H9 (cell line): ENCODE results near the gene TSPAN11. TPM values are rescaled to one million over a fixed set of nuclear protein-coding genes. Genes with fewer than 3 reads are reported as not detected.

Experiments used
- DNase-seq: peaks from one replicate; pipeline ENCODE4 v3.0.0-alpha.2; 2017
- H2AFZ ChIP-seq: one replicate; pipeline ENCODE4 v1.6.1; 2013; ENCODE audit warnings: mild to moderate bottlenecking, low read length, control low read depth, moderate library complexity
- H2AK5ac ChIP-seq: 2 replicates; pipeline ENCODE4 v1.6.1; 2013; ENCODE audit warnings: low read length, control low read depth, mixed read lengths; ENCODE audit not compliant: insufficient read length
- H2BK120ac ChIP-seq: one replicate; pipeline ENCODE4 v1.6.1; 2013; ENCODE audit warnings: low read depth, mild to moderate bottlenecking, low read length, control low read depth, inconsistent platforms; ENCODE audit not compliant: poor library complexity, severe bottlenecking
- H2BK12ac ChIP-seq: 2 replicates; pipeline ENCODE4 v1.6.1; 2013; ENCODE audit warnings: low read length, control low read depth, mixed read lengths, low read depth; ENCODE audit not compliant: insufficient read length
- H2BK15ac ChIP-seq: 2 replicates; pipeline ENCODE4 v1.6.1; 2013; ENCODE audit warnings: low read depth, low read length, control low read depth
- H2BK20ac ChIP-seq: one replicate; pipeline ENCODE4 v1.6.1; 2013; ENCODE audit warnings: low read depth, mild to moderate bottlenecking, low read length, control low read depth, inconsistent platforms; ENCODE audit not compliant: poor library complexity, severe bottlenecking
- H2BK5ac ChIP-seq: 2 replicates; pipeline ENCODE4 v1.6.1; 2013; ENCODE audit warnings: low read length, control low read depth, mixed read lengths; ENCODE audit not compliant: insufficient read length
- H3K14ac ChIP-seq: 2 replicates; pipeline ENCODE4 v1.6.1; 2013; ENCODE audit warnings: low read length, control low read depth; ENCODE audit not compliant: insufficient read depth
- H3K18ac ChIP-seq: 2 replicates; pipeline ENCODE4 v1.6.1; 2013; ENCODE audit warnings: low read depth, mild to moderate bottlenecking, mixed read lengths, low read length, control low read depth; ENCODE audit not compliant: insufficient read length
- H3K23ac ChIP-seq: 2 replicates; pipeline ENCODE4 v1.6.1; 2013; ENCODE audit warnings: low read length, control low read depth, mixed read lengths, low read depth; ENCODE audit not compliant: insufficient read length
- H3K23me2 ChIP-seq: 2 replicates; pipeline ENCODE4 v1.6.1; 2013; ENCODE audit warnings: low read depth, mild to moderate bottlenecking, mixed read lengths, low read length, control low read depth; ENCODE audit not compliant: insufficient read length, poor library complexity, severe bottlenecking
- H3K27ac ChIP-seq: 2 replicates; pipeline ENCODE4 v1.5.1; 2013; ENCODE audit warnings: low read length, control low read depth, mixed read lengths, low read depth; ENCODE audit not compliant: insufficient read length
- H3K27me3 ChIP-seq: 2 replicates; pipeline ENCODE4 v1.6.1; 2013; ENCODE audit warnings: low read length, control low read depth, inconsistent platforms; ENCODE audit not compliant: insufficient read depth
- H3K4ac ChIP-seq: 2 replicates; pipeline ENCODE4 v1.6.1; 2013; ENCODE audit warnings: low read depth, mild to moderate bottlenecking, control low read depth, inconsistent platforms, low read length, moderate library complexity
- H3K4me1 ChIP-seq: 2 replicates; pipeline ENCODE4 v1.6.1; 2013; ENCODE audit warnings: low read length, control low read depth, inconsistent platforms; ENCODE audit not compliant: insufficient read depth
- H3K4me2 ChIP-seq: 2 replicates; pipeline ENCODE4 v1.6.1; 2013; ENCODE audit warnings: low read length, control low read depth, mixed read lengths; ENCODE audit not compliant: insufficient read length, insufficient read depth
- H3K56ac ChIP-seq: 2 replicates; pipeline ENCODE4 v1.6.1; 2013; ENCODE audit warnings: low read depth, mild to moderate bottlenecking, mixed read lengths, low read length, control low read depth; ENCODE audit not compliant: insufficient read length
- H3K79me1 ChIP-seq: 2 replicates; pipeline ENCODE4 v1.6.1; 2013; ENCODE audit warnings: low read depth, mild to moderate bottlenecking, moderate library complexity, low read length, control low read depth, inconsistent platforms; ENCODE audit not compliant: insufficient read depth, poor library complexity, severe bottlenecking
- H3K79me2 ChIP-seq: 2 replicates; pipeline ENCODE4 v1.6.1; 2013; ENCODE audit warnings: low read length, control low read depth, inconsistent platforms; ENCODE audit not compliant: insufficient read depth
- H3K9ac ChIP-seq: 2 replicates; pipeline ENCODE4 v1.6.1; 2013; ENCODE audit warnings: low read length, control low read depth, mixed read lengths; ENCODE audit not compliant: insufficient read length; ENCODE audit errors: extremely low read depth
- H3K9me3 ChIP-seq: one replicate; pipeline ENCODE4 v1.6.1; 2013; ENCODE audit warnings: low read depth, low read length, inconsistent platforms; ENCODE audit not compliant: control insufficient read depth
- H3T11ph ChIP-seq: one replicate; pipeline ENCODE4 v1.6.1; 2013; ENCODE audit warnings: mild to moderate bottlenecking, low read length, control low read depth, inconsistent platforms
- H4K20me1 ChIP-seq: one replicate; pipeline ENCODE4 v1.6.1; 2013; ENCODE audit not compliant: control insufficient read depth, insufficient read length, insufficient read depth
- H4K5ac ChIP-seq: 2 replicates; pipeline ENCODE4 v1.6.1; 2013; ENCODE audit warnings: low read depth, mild to moderate bottlenecking, mixed read lengths, low read length, control low read depth; ENCODE audit not compliant: insufficient read length
- H4K8ac ChIP-seq: replicated peaks from 2 replicates; pipeline ENCODE4 v1.6.1; 2013; ENCODE audit warnings: low read length, control low read depth, mixed read lengths, low read depth; ENCODE audit not compliant: insufficient read length
- H4K91ac ChIP-seq: 2 replicates; pipeline ENCODE4 v1.6.1; 2013; ENCODE audit warnings: low read depth, mild to moderate bottlenecking, moderate library complexity, mixed read lengths, low read length, control low read depth; ENCODE audit not compliant: insufficient read length
- H3K27ac Mint-ChIP-seq, 3 experiments: 2 replicates in 2 of 3; 3 replicates in 1 of 3; pipeline ENCODE4 v1.8.0; 2020 to 2021; ENCODE audit warnings: mixed read lengths in 3 of 3, mild to moderate bottlenecking in 1 of 3, moderate library complexity in 1 of 3
- H3K27me3 Mint-ChIP-seq: 2 replicates; pipeline ENCODE4 v1.8.0; 2021; ENCODE audit warnings: low read depth, mild to moderate bottlenecking, moderate library complexity, mixed read lengths
- H3K36me3 Mint-ChIP-seq, 3 experiments: 2 replicates in 2 of 3; 3 replicates in 1 of 3; pipeline ENCODE4 v1.8.0; 2020 to 2021; ENCODE audit warnings: low read depth in 3 of 3, mixed read lengths in 3 of 3; ENCODE audit not compliant: insufficient read depth in 1 of 3
- H3K4me1 Mint-ChIP-seq, 2 experiments: 2 replicates each; pipeline ENCODE4 v1.8.0; 2020; ENCODE audit warnings: mixed read lengths in 2 of 2
- H3K4me3 Mint-ChIP-seq, 2 experiments: 2 replicates in 1 of 2; 3 replicates in 1 of 2; pipeline ENCODE4 v1.8.0; 2020 to 2021; ENCODE audit warnings: mild to moderate bottlenecking in 2 of 2, mixed read lengths in 2 of 2, moderate library complexity in 1 of 2
- H3K9me3 Mint-ChIP-seq, 2 experiments: 2 replicates in 1 of 2; 3 replicates in 1 of 2; pipeline ENCODE4 v1.8.0; 2020; ENCODE audit warnings: mild to moderate bottlenecking in 2 of 2, mixed read lengths in 2 of 2, moderate library complexity in 1 of 2
- WGBS: extraction: QIAGEN DNeasy Blood & Tissue Kit; methylation state at CpG from one replicate; pipeline ENCODE4 v1.1.7; 2013; ENCODE audit warnings: missing lambda C conversion rate, low lambda C conversion rate, mixed read lengths; ENCODE audit not compliant: insufficient read length; ENCODE audit errors: extremely low coverage; 5-methylcytosine and 5-hydroxymethylcytosine counted together
- total RNA-seq: library from RNA; stranded (reverse); gene quantifications from 2 replicates; pipeline ENCODE4 v1.2.1, GENCODE V29; 2021
- TF ChIP-seq, protein P1 (sequence below): fragments of 200-600 bp; sonication (generic); conservative IDR thresholded peaks from 3 replicates; pipeline ENCODE4 v1.8.0; 2021; ENCODE audit warnings: antibody characterized with exemption, mild to moderate bottlenecking

Gene TSPAN11
- total RNA-seq, 1 experiment from 2014 or later: 4.2 TPM

DNA sequence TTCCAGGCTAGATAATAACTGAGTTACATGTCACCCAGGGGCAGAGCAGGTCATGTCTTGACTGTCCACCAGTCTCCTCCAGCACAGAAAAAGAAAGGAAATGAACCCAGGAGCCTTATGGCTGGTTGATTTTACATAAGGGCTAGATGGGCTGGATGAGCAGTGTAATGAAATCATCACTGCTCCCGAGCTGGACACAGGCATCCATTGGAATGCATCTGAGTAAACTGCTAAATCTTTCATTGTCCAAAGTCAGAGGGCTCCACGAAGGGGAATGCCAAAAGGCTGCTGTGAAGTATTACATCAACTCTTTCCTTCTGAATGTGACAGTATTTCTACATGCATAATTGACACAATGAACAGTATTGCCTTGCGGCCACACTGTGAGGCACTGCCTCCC, 30.1 kb upstream of the TSPAN11 start:
- DNase-seq: no peak
- H3K9me3 Mint-ChIP-seq: peaks cover 0 to 4% of the 10 kb centered on the region in 2 experiments; a peak in 2 of 5 replicates
- no peaks in the 10 kb centered on the region for H3K9me3 ChIP-seq

More for the DNA sequence above, 30.1 kb upstream of the TSPAN11 start:
- H3K9ac ChIP-seq: no peak overlapping the region
- no peak overlapping the region for H2BK120ac ChIP-seq
- H4K20me1 ChIP-seq: no peaks in the 10 kb centered on the region
- H3K4ac ChIP-seq: no peak overlapping the region
- TF ChIP-seq, protein P1, sequence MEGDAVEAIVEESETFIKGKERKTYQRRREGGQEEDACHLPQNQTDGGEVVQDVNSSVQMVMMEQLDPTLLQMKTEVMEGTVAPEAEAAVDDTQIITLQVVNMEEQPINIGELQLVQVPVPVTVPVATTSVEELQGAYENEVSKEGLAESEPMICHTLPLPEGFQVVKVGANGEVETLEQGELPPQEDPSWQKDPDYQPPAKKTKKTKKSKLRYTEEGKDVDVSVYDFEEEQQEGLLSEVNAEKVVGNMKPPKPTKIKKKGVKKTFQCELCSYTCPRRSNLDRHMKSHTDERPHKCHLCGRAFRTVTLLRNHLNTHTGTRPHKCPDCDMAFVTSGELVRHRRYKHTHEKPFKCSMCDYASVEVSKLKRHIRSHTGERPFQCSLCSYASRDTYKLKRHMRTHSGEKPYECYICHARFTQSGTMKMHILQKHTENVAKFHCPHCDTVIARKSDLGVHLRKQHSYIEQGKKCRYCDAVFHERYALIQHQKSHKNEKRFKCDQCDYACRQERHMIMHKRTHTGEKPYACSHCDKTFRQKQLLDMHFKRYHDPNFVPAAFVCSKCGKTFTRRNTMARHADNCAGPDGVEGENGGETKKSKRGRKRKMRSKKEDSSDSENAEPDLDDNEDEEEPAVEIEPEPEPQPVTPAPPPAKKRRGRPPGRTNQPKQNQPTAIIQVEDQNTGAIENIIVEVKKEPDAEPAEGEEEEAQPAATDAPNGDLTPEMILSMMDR: no peak
- no peak overlapping the region for H4K91ac ChIP-seq
- H2BK5ac ChIP-seq: no peak overlapping the region
- H3K79me1 ChIP-seq: no peaks in the 10 kb centered on the region
- no peak overlapping the region for H3K23ac ChIP-seq
- H3K36me3 Mint-ChIP-seq: no peaks in the 10 kb centered on the region
- no peaks in the 10 kb centered on the region for H3K4me1 ChIP-seq
- no peak overlapping the region for H3K14ac ChIP-seq
- no peak overlapping the region for H3K27ac ChIP-seq
- no peak overlapping the region for H2BK20ac ChIP-seq
- H3K18ac ChIP-seq: no peak overlapping the region
- no peak overlapping the region for H2AK5ac ChIP-seq
- no peak overlapping the region for H4K8ac ChIP-seq
- no peak overlapping the region for H2BK15ac ChIP-seq
- no peaks in the 10 kb centered on the region for H3K27me3 ChIP-seq
- H3K56ac ChIP-seq: no peak overlapping the region
- H3K4me1 Mint-ChIP-seq: peaks cover 0 to 5% of the 10 kb centered on the region in 2 experiments; a peak in 1 of 4 replicates
- H3K27ac Mint-ChIP-seq: no peak overlapping the region
- H3K79me2 ChIP-seq: no peaks in the 10 kb centered on the region
- no CpG with 5 or more reads among the region's 3 CpGs for WGBS
- no peak overlapping the region for H3K4me3 Mint-ChIP-seq
- H3T11ph ChIP-seq: no peak overlapping the region
- H3K4me2 ChIP-seq: no peak overlapping the region
- H3K23me2 ChIP-seq: no peaks in the 10 kb centered on the region
- no peak overlapping the region for H2BK12ac ChIP-seq
- H2AFZ ChIP-seq: no peak overlapping the region
- H3K27me3 Mint-ChIP-seq: peaks cover 13% of the 10 kb centered on the region
- no peak overlapping the region for H4K5ac ChIP-seq
